Measurements from ENCODE around the gene PRELID1. TPM values are rescaled to one million over a fixed set of nuclear protein-coding genes. Genes with fewer than 3 reads are reported as not detected.

Gene PRELID1
- total and polyA plus RNA-seq, 4 donors = 43.3 to 236 (median 133) TPM

DNA sequence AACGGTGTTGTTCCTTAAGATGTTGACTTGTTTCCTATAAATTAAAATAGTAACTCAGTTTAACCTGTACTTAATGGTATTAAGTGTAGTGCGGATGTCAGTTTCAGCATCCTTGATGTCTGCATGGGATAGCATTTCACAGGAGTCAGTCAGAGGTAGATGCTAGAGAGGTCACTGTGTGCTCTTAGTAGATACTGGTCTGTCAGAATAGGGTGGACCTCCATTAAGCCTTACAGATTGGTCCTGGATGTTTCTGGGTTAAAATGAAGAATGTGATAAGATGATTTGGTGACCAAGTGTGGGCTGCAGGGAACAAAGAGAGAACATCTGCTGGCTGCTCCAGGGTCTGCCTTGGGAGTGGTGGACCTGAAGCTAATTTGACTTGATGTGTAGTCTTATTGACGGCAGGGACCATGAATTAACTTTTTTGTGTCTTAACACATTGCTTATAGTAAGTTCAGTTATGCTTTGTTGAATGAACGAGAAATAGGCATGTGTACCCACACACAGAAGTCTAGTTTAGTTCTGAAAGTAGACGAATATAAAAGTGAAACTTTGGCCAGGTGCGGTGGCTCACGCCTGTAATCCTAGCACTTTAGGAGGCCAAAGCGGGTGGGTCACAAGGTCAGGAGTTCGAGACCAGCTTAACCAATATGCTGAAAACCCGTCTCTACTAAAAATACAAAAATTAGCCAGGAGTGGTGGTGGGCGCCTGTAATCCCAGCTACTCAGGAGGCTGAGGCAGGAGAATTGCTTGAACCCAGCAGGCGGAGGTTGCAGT lies 12.6 kb upstream of the PRELID1 start:
- H3K36me3 ChIP-seq (ENCODE audit: control insufficient read depth in 4 of 4, insufficient read depth in 4 of 4, low read length in 4 of 4) = peaks cover 20 to 56% (median 46%) of the 10 kb centered on the region in 4 donors

DNA sequence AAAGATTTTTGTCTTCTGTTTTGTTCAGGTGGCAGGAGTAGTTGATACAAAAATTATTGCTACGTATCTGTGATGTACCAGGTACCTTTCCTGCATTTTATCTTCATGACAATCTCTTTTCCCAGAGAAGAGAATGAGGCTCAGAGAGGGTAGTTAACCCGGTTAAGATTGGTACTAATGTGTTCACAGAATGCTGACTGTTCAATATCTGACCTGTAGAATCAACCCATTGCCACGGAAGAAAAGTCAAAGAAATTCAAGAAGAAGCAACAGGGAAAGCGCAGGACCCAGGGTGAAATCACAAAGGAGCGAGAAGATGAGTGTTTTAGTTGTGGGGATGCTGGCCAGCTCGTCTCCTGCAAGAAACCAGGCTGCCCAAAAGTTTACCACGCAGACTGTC lies 11.9 kb upstream of the PRELID1 start:
- Histone ChIP-seq H3K9ac (ENCODE audit: insufficient read depth in 1 of 2, low read length in 2 of 2) (no peak overlapping the region), H3K27ac (ENCODE audit: low read depth in 1 of 2, low read length in 1 of 2) (no peak overlapping the region), H3K36me3 (ENCODE audit: control insufficient read depth in 4 of 4, insufficient read depth in 4 of 4, low read length in 4 of 4) (peaks cover 20 to 57% (median 49%) of the 10 kb centered on the region in 4 donors), H3K4me1 (ENCODE audit: control insufficient read depth in 5 of 5, insufficient read depth in 5 of 5, low read length in 5 of 5) (peaks cover 0 to 7% (median 0%) of the 10 kb centered on the region in 5 donors), H3K27me3 (ENCODE audit: control insufficient read depth in 3 of 3, insufficient read depth in 3 of 3, low read length in 2 of 3) (no peaks in the 10 kb centered on the region), H3K9me3 (ENCODE audit: control insufficient read depth in 4 of 4, insufficient read depth in 3 of 4, low read length in 3 of 4) (no peaks in the 10 kb centered on the region), H3K4me3 (no peak overlapping the region)
- TF ChIP-seq CTCF (IDR thresholded peaks at IDR 0.05; ENCODE audit: control extremely low read depth, extremely low read depth) = no peak
- DNase-seq = no peak
- WGBS, 2 donors = 96 to 98% methylated on average over 7 of the region's 7 CpGs
- ATAC-seq (ENCODE audit: insufficient read depth, low FRiP score) = no peak

More for the DNA sequence above, 12.6 kb upstream of the PRELID1 start:
- Histone ChIP-seq H3K9me3 (ENCODE audit: control insufficient read depth in 4 of 4, insufficient read depth in 3 of 4, low read length in 3 of 4) (no peaks in the 10 kb centered on the region), H3K27ac (ENCODE audit: low read depth in 1 of 2, low read length in 1 of 2) (no peak overlapping the region), H3K27me3 (ENCODE audit: control insufficient read depth in 3 of 3, insufficient read depth in 3 of 3, low read length in 2 of 3) (no peaks in the 10 kb centered on the region), H3K9ac (ENCODE audit: insufficient read depth in 1 of 2, low read length in 2 of 2) (no peak overlapping the region), H3K4me1 (ENCODE audit: control insufficient read depth in 5 of 5, insufficient read depth in 5 of 5, low read length in 5 of 5) (peaks cover 0 to 2% (median 0%) of the 10 kb centered on the region in 5 donors), H3K4me3 (no peak overlapping the region)
- no peak for DNase-seq
- ATAC-seq (ENCODE audit: insufficient read depth, low FRiP score) = no peak
- no peak for TF ChIP-seq CTCF (IDR thresholded peaks at IDR 0.05; ENCODE audit: control extremely low read depth, extremely low read depth)
- WGBS, 2 donors = 94 to 95% methylated on average over 12 of the region's 12 CpGs

GRCh38 chr5:177293819-177294581 lies 9.6 kb upstream of the PRELID1 start:
- no peak for TF ChIP-seq CTCF (IDR thresholded peaks at IDR 0.05; ENCODE audit: control extremely low read depth, extremely low read depth)
- H3K9me3 ChIP-seq (ENCODE audit: control insufficient read depth in 4 of 4, insufficient read depth in 3 of 4, low read length in 3 of 4) = no peaks in the 10 kb centered on the region
- H3K27me3 ChIP-seq (ENCODE audit: control insufficient read depth in 3 of 3, insufficient read depth in 3 of 3, low read length in 2 of 3) = no peaks in the 10 kb centered on the region
- no peak overlapping the region for H3K9ac ChIP-seq (ENCODE audit: insufficient read depth in 1 of 2, low read length in 2 of 2)
- no peak overlapping the region for H3K4me3 ChIP-seq
- H3K36me3 ChIP-seq (ENCODE audit: control insufficient read depth in 4 of 4, insufficient read depth in 4 of 4, low read length in 4 of 4) = peaks cover 19 to 55% (median 40%) of the 10 kb centered on the region in 4 donors
- H3K27ac ChIP-seq (ENCODE audit: low read depth in 1 of 2, low read length in 1 of 2) = no peak overlapping the region
- DNase-seq (no peak), ATAC-seq (ENCODE audit: insufficient read depth, low FRiP score) (no peak)
- peaks cover 0 to 7% (median 0%) of the 10 kb centered on the region in 5 donors for H3K4me1 ChIP-seq (ENCODE audit: control insufficient read depth in 5 of 5, insufficient read depth in 5 of 5, low read length in 5 of 5)
- WGBS, 2 donors = 97 to 98% methylated on average over 12 of the region's 12 CpGs
